Fibroblast of villous mesenchyme (primary cell): ENCODE data around the gene SCAMP2. TPM values are rescaled to one million over a fixed set of nuclear protein-coding genes. Genes with fewer than 3 reads are reported as not detected.

Experiments used
- DNase-seq: peaks from one replicate; pipeline ENCODE4 v3.0.0-alpha.2; 2010; ENCODE audit warnings: low read depth
- H3K4me3 ChIP-seq: 2 replicates; pipeline ENCODE4 v1.5.1; 2011; ENCODE audit warnings: low read depth, mild to moderate bottlenecking, low read length
- total RNA-seq: library from RNA; depleted of rRNA; stranded (reverse); fragments of >200 nt; gene quantifications from 2 replicates; pipeline ENCODE4 v1.2.3, GENCODE V29; 2012
- TF ChIP-seq, protein P1 (sequence below): IDR thresholded peaks from 2 replicates; pipeline ENCODE4 v1.5.1; 2012; ENCODE audit warnings: low read depth, mild to moderate bottlenecking, low read length; ENCODE audit not compliant: insufficient read depth

Gene SCAMP2
- total RNA-seq, 1 donor: 33.7 TPM

DNA sequence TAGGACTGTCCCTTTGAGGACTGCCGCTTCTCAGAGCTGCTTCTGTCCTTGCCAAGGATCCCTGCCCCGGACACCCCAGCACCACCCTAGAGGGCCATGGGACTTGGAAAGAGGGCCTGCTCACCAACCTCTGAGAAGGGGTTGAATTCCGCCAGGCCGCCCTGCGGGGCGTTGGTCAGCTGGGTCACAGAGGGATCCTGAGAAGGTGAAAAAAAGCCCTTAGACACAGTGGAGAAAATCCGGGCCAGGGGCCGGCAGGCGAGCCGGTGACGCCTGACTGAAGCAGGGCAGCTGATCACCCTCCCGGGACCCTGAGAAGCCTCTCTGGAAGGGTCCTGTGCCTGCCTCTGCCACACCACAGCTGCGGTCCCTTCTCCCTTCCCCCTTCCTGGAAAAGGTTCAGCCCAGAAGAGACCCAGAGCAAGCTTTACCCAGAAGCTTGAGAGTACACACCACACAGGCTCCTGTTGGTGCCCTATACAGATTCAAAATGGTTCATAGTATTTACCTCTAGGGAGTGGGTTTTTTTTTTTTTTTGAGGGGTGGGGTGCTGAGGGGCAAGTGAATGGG, 18.6 kb downstream of the SCAMP2 start:
- TF ChIP-seq, protein P1, sequence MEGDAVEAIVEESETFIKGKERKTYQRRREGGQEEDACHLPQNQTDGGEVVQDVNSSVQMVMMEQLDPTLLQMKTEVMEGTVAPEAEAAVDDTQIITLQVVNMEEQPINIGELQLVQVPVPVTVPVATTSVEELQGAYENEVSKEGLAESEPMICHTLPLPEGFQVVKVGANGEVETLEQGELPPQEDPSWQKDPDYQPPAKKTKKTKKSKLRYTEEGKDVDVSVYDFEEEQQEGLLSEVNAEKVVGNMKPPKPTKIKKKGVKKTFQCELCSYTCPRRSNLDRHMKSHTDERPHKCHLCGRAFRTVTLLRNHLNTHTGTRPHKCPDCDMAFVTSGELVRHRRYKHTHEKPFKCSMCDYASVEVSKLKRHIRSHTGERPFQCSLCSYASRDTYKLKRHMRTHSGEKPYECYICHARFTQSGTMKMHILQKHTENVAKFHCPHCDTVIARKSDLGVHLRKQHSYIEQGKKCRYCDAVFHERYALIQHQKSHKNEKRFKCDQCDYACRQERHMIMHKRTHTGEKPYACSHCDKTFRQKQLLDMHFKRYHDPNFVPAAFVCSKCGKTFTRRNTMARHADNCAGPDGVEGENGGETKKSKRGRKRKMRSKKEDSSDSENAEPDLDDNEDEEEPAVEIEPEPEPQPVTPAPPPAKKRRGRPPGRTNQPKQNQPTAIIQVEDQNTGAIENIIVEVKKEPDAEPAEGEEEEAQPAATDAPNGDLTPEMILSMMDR: no peak
- H3K4me3 ChIP-seq: no peak overlapping the region
- no peak for DNase-seq

DNA sequence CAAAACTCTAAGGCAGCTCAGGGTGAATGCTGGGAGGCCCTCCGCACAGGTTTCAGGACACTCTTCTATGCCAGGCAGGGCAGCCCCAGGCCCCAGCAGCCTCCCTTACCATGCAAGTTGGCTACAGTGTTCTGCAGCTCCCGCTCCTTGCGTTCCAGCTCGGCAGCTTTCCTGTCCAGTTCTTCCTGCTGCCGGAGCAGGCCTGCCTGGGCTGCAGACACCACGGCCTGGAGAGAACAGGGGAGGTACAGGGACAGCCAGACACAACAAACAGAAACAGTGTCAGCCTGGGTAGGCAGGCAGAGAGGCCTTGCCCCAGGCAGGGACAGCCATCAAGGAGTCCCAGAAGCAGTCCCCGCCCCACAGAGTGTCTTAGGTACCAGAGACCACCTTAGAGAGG, 21.2 kb downstream of the SCAMP2 start:
- TF ChIP-seq, protein P1: no peak
- H3K4me3 ChIP-seq: no peak overlapping the region
- no peak for DNase-seq

DNA sequence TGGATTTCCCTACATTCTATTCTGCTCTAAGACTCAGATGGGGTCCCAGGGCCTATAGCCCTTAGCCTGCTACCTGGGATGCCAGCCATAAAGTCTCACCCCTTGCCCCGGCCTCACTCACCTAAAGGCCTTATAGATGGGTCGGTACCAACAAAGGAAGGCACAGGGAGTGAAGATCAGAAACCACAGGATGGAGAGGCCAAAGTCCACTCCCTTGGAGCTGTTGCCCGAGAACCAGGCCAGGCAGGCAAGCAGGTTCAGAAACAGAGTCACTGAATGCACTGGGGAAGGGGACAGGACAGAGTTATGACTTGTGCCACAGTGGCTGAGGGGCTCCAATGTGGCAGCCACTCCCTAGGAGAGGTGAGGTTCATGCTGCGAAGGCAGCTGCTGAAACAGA, 22.8 kb downstream of the SCAMP2 start:
- TF ChIP-seq, protein P1: no peak
- DNase-seq: no peak
- H3K4me3 ChIP-seq: no peak overlapping the region

DNA sequence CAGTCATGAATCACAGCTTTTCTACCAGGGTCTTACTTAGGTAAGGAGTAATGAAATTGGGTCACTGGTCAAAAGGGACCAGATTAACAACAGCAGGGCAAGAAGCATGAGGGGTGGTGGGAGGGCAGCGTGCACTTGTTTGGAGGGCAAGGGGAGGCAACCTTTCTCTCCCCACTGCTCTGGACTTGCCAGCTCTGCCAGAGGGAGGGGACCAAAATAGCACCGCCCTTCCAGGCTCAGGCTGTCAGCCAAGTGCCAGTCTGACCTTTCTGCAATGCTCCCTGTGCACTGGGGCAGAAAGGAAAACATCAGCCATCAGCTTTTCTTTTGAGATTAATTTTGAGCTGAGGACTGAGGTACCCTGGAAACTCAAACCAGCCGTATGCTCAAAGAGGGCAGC, 25.7 kb downstream of the SCAMP2 start:
- H3K4me3 ChIP-seq: no peak overlapping the region
- TF ChIP-seq, protein P1: no peak
- DNase-seq: no peak

DNA sequence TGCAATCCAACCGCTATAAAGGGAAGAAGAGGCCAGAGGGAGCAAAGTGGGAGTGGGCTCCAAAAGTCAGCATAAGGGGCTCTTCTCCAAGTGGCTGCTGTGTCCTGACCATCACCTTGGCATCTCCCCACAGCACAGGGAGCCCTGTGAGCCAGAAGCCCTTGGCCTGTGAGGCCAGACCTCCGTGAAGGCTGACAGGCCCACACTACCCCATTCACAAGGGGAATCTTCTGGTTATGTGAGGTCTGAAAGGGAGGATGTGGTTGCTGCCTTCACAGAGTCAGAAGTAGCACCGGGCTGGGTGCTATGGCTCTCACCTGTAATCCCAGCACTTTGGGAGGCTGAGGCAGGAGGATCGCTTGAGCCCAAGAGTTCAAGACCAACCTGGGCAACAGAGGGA, 27.6 kb downstream of the SCAMP2 start:
- no peak overlapping the region for H3K4me3 ChIP-seq
- TF ChIP-seq, protein P1: no peak
- no peak for DNase-seq

DNA sequence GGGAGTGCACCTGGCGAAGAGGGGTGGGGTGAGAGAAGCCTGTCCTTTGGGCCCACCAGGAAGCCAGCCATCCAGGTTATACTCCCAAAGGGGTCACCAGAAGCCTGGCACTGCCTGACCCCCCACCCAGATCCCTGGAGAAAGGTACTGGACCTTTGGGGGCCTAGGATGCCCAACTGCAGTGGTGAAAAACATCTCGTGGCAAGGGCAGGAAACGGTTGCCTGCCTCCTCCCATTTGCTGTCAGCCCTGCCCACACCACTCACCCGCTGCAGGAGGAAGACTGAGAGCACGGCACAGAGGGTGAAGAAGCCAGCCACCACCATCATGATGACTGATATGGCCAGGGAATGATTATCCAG, 28.0 kb downstream of the SCAMP2 start:
- no peak overlapping the region for H3K4me3 ChIP-seq
- TF ChIP-seq, protein P1: no peak
- DNase-seq: no peak

DNA sequence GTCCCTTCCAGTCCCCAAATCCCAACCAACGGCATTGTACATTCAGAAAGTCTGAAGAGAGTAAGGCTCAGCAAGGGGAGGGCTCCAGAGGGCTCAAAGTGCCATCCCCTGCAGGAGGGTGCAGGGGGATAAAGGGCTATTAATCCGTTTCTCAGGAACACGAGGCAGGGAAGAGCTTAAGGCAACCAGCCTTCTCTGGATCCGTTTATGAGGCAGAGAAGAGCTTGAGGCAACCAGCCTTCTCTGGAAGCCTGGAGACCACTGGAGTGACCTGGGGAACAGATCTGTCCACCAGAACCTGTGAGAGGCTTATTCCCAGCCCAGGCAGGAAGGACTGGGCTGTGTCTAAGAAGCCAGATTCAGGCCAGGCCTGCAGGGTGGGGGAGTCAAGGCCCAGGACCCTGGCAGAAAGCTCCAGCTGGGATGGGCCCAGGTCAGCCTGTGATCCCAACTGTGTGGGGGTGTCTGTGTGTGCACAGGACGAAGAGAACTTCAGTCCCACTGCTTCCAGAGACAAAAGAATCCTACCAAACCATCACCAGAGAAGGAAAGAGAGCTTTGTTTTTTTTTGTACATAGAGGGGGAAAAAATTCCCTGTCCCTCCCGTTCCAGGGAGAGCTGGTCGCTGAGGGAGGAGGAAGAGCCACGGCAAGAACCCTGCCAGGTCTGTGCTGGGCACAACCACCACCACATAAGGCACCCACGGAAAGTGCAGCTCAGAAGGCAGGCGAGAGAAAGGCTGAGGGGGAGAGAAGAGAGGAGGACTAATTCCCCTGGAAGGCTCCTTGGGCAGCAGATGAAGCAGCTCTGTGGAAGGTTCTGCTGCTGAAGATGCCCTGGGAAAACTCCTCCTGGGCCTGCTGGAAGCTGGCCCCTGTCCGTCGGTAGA, 28.6 kb downstream of the SCAMP2 start:
- TF ChIP-seq, protein P1: no peak
- no peak for DNase-seq
- no peak overlapping the region for H3K4me3 ChIP-seq
